HG02678 (cell line): Measurements from ENCODE around the gene CHD5.
"Not testable (repeated sequence)": the region's sequence is repeated elsewhere in the genome, so short reads cannot be mapped to it uniquely, and the experiment has no call there.

Source experiments
- ATAC-seq: cut with Tn5 transposase; IDR thresholded peaks from one replicate; pipeline ENCODE4 v1.9.1; 2021; ENCODE audit warnings: mild to moderate bottlenecking, moderate library complexity; ENCODE audit not compliant: unreplicated experiment

Gene CHD5

GRCh38 chr1:6088956-6089355 lies 91.2 kb downstream of the CHD5 start:
- no peak for ATAC-seq

GRCh38 chr1:6087958-6088357 lies 92.2 kb downstream of the CHD5 start:
- ATAC-seq = no peak

- no peak for ATAC-seq
Observed at GRCh38 chr1:6087377-6087772, 92.7 kb downstream of the CHD5 start.

- no peak for ATAC-seq
Observed at GRCh38 chr1:6086762-6087376, 93.3 kb downstream of the CHD5 start.

- ATAC-seq = no peak
Observed at GRCh38 chr1:6086358-6086757, 93.8 kb downstream of the CHD5 start.

GRCh38 chr1:6085666-6086065 lies 94.5 kb downstream of the CHD5 start:
- no peak for ATAC-seq

GRCh38 chr1:6084781-6085495 lies 95.2 kb downstream of the CHD5 start:
- ATAC-seq = no peak

- no peak for ATAC-seq
Observed at GRCh38 chr1:6083801-6084446, 96.2 kb downstream of the CHD5 start.

- no peak for ATAC-seq
Observed at GRCh38 chr1:6083385-6083784, 96.7 kb downstream of the CHD5 start.

- no peak for ATAC-seq
Observed at GRCh38 chr1:6082430-6082971, 97.6 kb downstream of the CHD5 start.

GRCh38 chr1:6081901-6082300 lies 98.2 kb downstream of the CHD5 start:
- ATAC-seq = no peak

GRCh38 chr1:6080469-6080868 lies 99.7 kb downstream of the CHD5 start:
- ATAC-seq = no peak

GRCh38 chr1:6077919-6078318 lies 102.2 kb downstream of the CHD5 start:
- no peak for ATAC-seq

- ATAC-seq = no peak
Observed at GRCh38 chr1:6077506-6077905, 102.6 kb downstream of the CHD5 start.

GRCh38 chr1:6077061-6077460 lies 103.1 kb downstream of the CHD5 start:
- not testable (repeated sequence) for ATAC-seq

GRCh38 chr1:6075748-6076147 lies 104.4 kb downstream of the CHD5 start:
- ATAC-seq = no peak

GRCh38 chr1:6074192-6074901 lies 105.8 kb downstream of the CHD5 start:
- ATAC-seq = no peak

- no peak for ATAC-seq
Observed at GRCh38 chr1:6073480-6074053, 106.6 kb downstream of the CHD5 start.

GRCh38 chr1:6072774-6073479 lies 107.2 kb downstream of the CHD5 start:
- no peak for ATAC-seq

GRCh38 chr1:6071219-6071618 lies 108.9 kb downstream of the CHD5 start:
- ATAC-seq = no peak
